Endothelial cell of umbilical vein (primary cell): ENCODE data around the gene TSPEAR. TPM values are rescaled to one million over a fixed set of nuclear protein-coding genes. Genes with fewer than 3 reads are reported as not detected.
"Not testable (repeated sequence)": the region's sequence is repeated elsewhere in the genome, so short reads cannot be mapped to it uniquely, and the experiment has no call there.

Source experiments
- BruUV-seq: library from RNA; stranded (reverse); fragments of 400-500 nt; replicated peaks from 2 replicates; lab custom pipeline; 2021; lab: Mats Ljungman, UMichigan
- CTCF ChIA-PET: fragments of 300-600, 350-600 bp; sonication (Branson Sonifier 250); formaldehyde crosslinking; loops from one replicate; lab custom pipeline; 2021; ENCODE audit warnings: antibody characterized with exemption, inconsistent platforms; lab: Charles Lee
- POLR2A ChIA-PET: fragments of 300-600, 350-600 bp; sonication (Branson Sonifier 250); formaldehyde crosslinking; loops from one replicate; lab custom pipeline; 2021; ENCODE audit warnings: antibody characterized with exemption, inconsistent platforms; lab: Charles Lee
- DNase-seq: peaks from one replicate; pipeline ENCODE4 v3.0.0-alpha.2; 2011; ENCODE audit warnings: low read depth, low spot score
- FAIRE-seq: peaks from 2 replicates; lab custom pipeline; 2011; peaks lifted over from hg19 to GRCh38; lab: Jason Lieb, UNC
- H2AFZ ChIP-seq: 2 replicates; pipeline ENCODE4 v1.6.0; 2012; ENCODE audit warnings: low read depth, low read length, control low read depth, inconsistent platforms
- H3K27ac ChIP-seq: 2 replicates; pipeline ENCODE4 v1.5.1; 2011; ENCODE audit warnings: low read depth, mild to moderate bottlenecking, control low read depth, low read length, moderate library complexity; ENCODE audit not compliant: insufficient read depth
- H3K27me3 ChIP-seq, 2 experiments: 2 replicates each; pipeline versions ENCODE4 v1.6.0 to v1.6.1; 2011; ENCODE audit warnings: low read length in 2 of 2, mixed read lengths in 1 of 2; ENCODE audit not compliant: control insufficient read depth in 2 of 2, insufficient read depth in 2 of 2
- H3K36me3 ChIP-seq, 2 experiments: 2 replicates in 1 of 2; 3 replicates in 1 of 2; pipeline ENCODE4 v1.5.1; 2011; ENCODE audit warnings: low read length in 2 of 2, mild to moderate bottlenecking in 1 of 2, moderate library complexity in 1 of 2; ENCODE audit not compliant: control insufficient read depth in 2 of 2, insufficient read depth in 2 of 2; ENCODE audit errors: extremely low read depth in 1 of 2
- H3K4me1 ChIP-seq: 3 replicates; pipeline ENCODE4 v1.5.1; 2011; ENCODE audit warnings: mild to moderate bottlenecking, low read length; ENCODE audit not compliant: control insufficient read depth, insufficient read depth; ENCODE audit errors: extremely low read depth
- H3K4me2 ChIP-seq: 2 replicates; pipeline ENCODE4 v1.6.1; 2011; ENCODE audit warnings: low read length, control low read depth, mixed read lengths; ENCODE audit not compliant: insufficient read depth
- H3K4me3 ChIP-seq, 3 experiments: fragments of 200-600 bp in 1 of 3; sonication (generic), shearing (Covaris generic) in 1 of 3; replicated peaks in 1 of 3; 2 replicates each; pipeline ENCODE4 v1.5.1; 2011 to 2016; ENCODE audit warnings: control low read depth in 3 of 3, low read length in 3 of 3, mild to moderate bottlenecking in 2 of 3, inconsistent platforms in 1 of 3, low read depth in 1 of 3, moderate library complexity in 1 of 3; ENCODE audit not compliant: insufficient read depth in 1 of 3
- H3K79me2 ChIP-seq: 2 replicates; pipeline ENCODE4 v1.6.0; 2012; ENCODE audit warnings: low read length, inconsistent platforms; ENCODE audit not compliant: control insufficient read depth, insufficient read depth
- H3K9ac ChIP-seq: replicated peaks from 2 replicates; pipeline ENCODE3; 2011; ENCODE audit warnings: low read length, control low read depth; ENCODE audit not compliant: insufficient read depth; ENCODE audit errors: extremely low read depth
- H3K9me1 ChIP-seq: replicated peaks from 3 replicates; pipeline ENCODE4 v1.6.0; 2011; ENCODE audit warnings: mild to moderate bottlenecking, low read length; ENCODE audit not compliant: control insufficient read depth, insufficient read depth; ENCODE audit errors: extremely low read depth
- H3K9me3 ChIP-seq: replicated peaks from 2 replicates; pipeline ENCODE4 v1.5.1; 2012; ENCODE audit warnings: low read length, inconsistent platforms; ENCODE audit not compliant: control insufficient read depth, insufficient read depth
- H4K20me1 ChIP-seq: replicated peaks from 2 replicates; pipeline ENCODE3; 2011; ENCODE audit warnings: mild to moderate bottlenecking, low read length; ENCODE audit not compliant: control insufficient read depth, insufficient read depth; ENCODE audit errors: extremely low read depth
- EZH2 ChIP-seq: IDR thresholded peaks from 2 replicates; pipeline ENCODE4 v1.6.1; 2012; ENCODE audit warnings: borderline replicate concordance, low read depth, mild to moderate bottlenecking, moderate library complexity, low read length, inconsistent platforms; ENCODE audit not compliant: severe bottlenecking
- FOS ChIP-seq: IDR thresholded peaks from 2 replicates; pipeline ENCODE4 v1.6.1; 2011; ENCODE audit warnings: mild to moderate bottlenecking, low read length, moderate library complexity, borderline replicate concordance; ENCODE audit not compliant: insufficient read depth
- GATA2 ChIP-seq: IDR thresholded peaks from 2 replicates; pipeline ENCODE4 v1.7.0; 2011; ENCODE audit warnings: low read depth, mild to moderate bottlenecking, moderate library complexity, mixed read lengths, low read length; ENCODE audit not compliant: insufficient read length, insufficient read depth
- JUN ChIP-seq: IDR thresholded peaks from 2 replicates; pipeline ENCODE4 v1.6.1; 2011; ENCODE audit warnings: borderline replicate concordance, low read depth; ENCODE audit not compliant: insufficient read length, insufficient read depth
- MAX ChIP-seq: IDR thresholded peaks from 2 replicates; pipeline ENCODE4 v1.6.1; 2011; ENCODE audit not compliant: insufficient read depth, insufficient read length
- MYC ChIP-seq: IDR thresholded peaks from one replicate; pipeline ENCODE4 v1.6.1; 2011; ENCODE audit warnings: mild to moderate bottlenecking, low read depth, low read length
- POLR2A ChIP-seq: IDR thresholded peaks from 2 replicates; pipeline ENCODE4 v1.6.1; 2012; ENCODE audit warnings: low read depth, mild to moderate bottlenecking, control low read depth, low read length
- POLR2AphosphoS5 ChIP-seq: IDR thresholded peaks from 2 replicates; pipeline ENCODE4 v1.6.1; 2012; ENCODE audit warnings: low read depth, mild to moderate bottlenecking, control low read depth, low read length, moderate library complexity; ENCODE audit not compliant: insufficient read depth
- dilution Hi-C: fragments of 300-500 bp; cut with MboI; formaldehyde crosslinking; loops from one replicate; pipeline ENCODE4 v1.15.0; 2019; ENCODE audit warnings: low sequenced_read_pairs; ENCODE audit not compliant: extremely low pct_ligation_motif_present
- intact Hi-C: fragments of 100-400 bp; cut with micrococcal nuclease; formaldehyde crosslinking; loops from one replicate; pipeline ENCODE4 v1.10.0; 2022
- polyA plus RNA-seq, 4 experiments: library from polyadenylated mRNA; depleted of rRNA in 3 of 4; stranded (reverse) in 3 of 4; unstranded in 1 of 4; fragments of >200 nt; gene quantifications; 2 replicates each; pipeline versions ENCODE4 v1.2.1 to v1.2.3, GENCODE V29; 2011 to 2012; ENCODE audit warnings: missing spikeins in 1 of 4
- total RNA-seq: library from RNA; stranded (reverse); gene quantifications from 2 replicates; pipeline ENCODE4 v1.2.3, GENCODE V29; 2021
- TF ChIP-seq, protein P1 (sequence below), 2 donors: IDR thresholded peaks; 1 replicate in 1 of 2; 2 replicates in 1 of 2; pipeline ENCODE4 v1.5.1; 2011; ENCODE audit warnings: low read length in 2 of 2, mild to moderate bottlenecking in 2 of 2, moderate library complexity in 2 of 2, control low read depth in 1 of 2, inconsistent platforms in 1 of 2, low read depth in 1 of 2; ENCODE audit not compliant: insufficient read depth in 1 of 2; ENCODE audit errors: extremely low read depth in 1 of 2

TSPEAR gene
- total and polyA plus RNA-seq, 2 donors (not counting 3 experiments of a cell fraction or from before 2014, with no cell fraction given): 0.01 TPM; not detected in 1

DNA sequence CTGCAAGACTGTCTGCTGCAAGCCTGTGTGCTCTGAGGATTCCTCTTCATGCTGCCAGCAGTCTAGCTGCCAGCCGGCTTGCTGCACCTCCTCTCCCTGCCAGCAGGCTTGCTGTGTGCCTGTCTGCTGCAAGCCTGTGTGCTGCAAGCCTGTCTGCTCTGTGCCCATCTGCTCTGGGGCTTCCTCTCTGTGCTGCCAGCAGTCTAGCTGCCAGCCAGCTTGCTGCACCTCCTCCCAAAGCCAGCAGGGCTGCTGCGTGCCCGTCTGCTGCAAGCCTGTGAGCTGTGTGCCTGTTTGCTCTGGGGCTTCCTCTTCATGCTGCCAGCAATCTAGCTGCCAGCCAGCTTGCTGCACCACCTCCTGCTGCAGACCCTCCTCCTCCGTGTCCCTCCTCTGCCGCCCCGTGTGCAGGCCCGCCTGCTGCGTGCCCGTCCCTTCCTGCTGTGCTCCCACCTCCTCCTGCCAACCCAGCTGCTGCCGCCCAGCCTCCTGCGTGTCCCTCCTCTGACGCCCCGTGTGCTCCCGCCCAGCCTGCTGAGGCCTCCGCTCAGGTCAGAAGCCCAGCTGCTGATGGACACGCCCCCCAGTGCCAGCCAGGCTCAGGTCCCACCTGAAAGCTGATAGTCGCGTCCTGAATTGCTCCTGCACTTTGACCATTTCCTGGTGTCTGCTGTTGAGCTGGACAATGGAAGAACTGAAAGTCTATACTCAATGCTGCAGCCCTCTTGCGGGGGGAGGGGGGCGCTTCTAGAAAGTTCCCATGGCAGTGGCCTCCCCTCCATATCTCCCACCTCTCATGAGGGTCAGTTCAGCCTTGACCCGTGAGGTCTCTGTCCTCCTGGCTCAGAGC is 136.7 kb downstream of the TSPEAR start:
- no peaks in the 10 kb centered on the region for H3K27me3 ChIP-seq
- dilution Hi-C loops (no loop called here), intact Hi-C loops (no loop called here)
- no peaks in the 10 kb centered on the region for H4K20me1 ChIP-seq
- no peak overlapping the region for H3K9ac ChIP-seq
- TF ChIP-seq POLR2AphosphoS5: no peak
- no peak for TF ChIP-seq MYC
- TF ChIP-seq MAX: no peak
- no peak for TF ChIP-seq JUN
- no peak for TF ChIP-seq EZH2
- no peak for TF ChIP-seq GATA2
- TF ChIP-seq, protein P1, sequence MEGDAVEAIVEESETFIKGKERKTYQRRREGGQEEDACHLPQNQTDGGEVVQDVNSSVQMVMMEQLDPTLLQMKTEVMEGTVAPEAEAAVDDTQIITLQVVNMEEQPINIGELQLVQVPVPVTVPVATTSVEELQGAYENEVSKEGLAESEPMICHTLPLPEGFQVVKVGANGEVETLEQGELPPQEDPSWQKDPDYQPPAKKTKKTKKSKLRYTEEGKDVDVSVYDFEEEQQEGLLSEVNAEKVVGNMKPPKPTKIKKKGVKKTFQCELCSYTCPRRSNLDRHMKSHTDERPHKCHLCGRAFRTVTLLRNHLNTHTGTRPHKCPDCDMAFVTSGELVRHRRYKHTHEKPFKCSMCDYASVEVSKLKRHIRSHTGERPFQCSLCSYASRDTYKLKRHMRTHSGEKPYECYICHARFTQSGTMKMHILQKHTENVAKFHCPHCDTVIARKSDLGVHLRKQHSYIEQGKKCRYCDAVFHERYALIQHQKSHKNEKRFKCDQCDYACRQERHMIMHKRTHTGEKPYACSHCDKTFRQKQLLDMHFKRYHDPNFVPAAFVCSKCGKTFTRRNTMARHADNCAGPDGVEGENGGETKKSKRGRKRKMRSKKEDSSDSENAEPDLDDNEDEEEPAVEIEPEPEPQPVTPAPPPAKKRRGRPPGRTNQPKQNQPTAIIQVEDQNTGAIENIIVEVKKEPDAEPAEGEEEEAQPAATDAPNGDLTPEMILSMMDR (IDR thresholded peaks at IDR 0.05; ENCODE audit: extremely low read depth in 1 of 2, insufficient read depth in 1 of 2, low read depth in 1 of 2, low read length in 2 of 2): no peak
- TF ChIP-seq POLR2A: no peak
- TF ChIP-seq FOS: no peak
- H3K79me2 ChIP-seq: no peaks in the 10 kb centered on the region
- no peak overlapping the region for H3K27ac ChIP-seq
- H3K4me1 ChIP-seq: no peaks in the 10 kb centered on the region
- no peaks in the 10 kb centered on the region for H3K9me3 ChIP-seq
- no peak for FAIRE-seq
- DNase-seq: no peak
- ChIA-PET CTCF (interaction anchor here (1.3 kb wide), 1 partner anchor 219 kb away, joined by 4 read pairs; no protein-coding TSS in a partner anchor), POLR2A (no interaction called here)
- H3K36me3 ChIP-seq: no peaks in the 10 kb centered on the region
- no peaks in the 10 kb centered on the region for H3K9me1 ChIP-seq
- H2AFZ ChIP-seq: no peak overlapping the region
- H3K4me2 ChIP-seq: no peak overlapping the region
- H3K4me3 ChIP-seq: no peak overlapping the region
- BruUV-seq: no TSS peak

- DNase-seq, H3K4me2 ChIP-seq, H3K79me2 ChIP-seq, H3K9me3 ChIP-seq, H4K20me1 ChIP-seq, H3K9ac ChIP-seq, dilution Hi-C loops, H3K27me3 ChIP-seq, H3K4me3 ChIP-seq, H3K4me1 ChIP-seq, H2AFZ ChIP-seq, H3K36me3 ChIP-seq, POLR2A ChIA-PET, FAIRE-seq, H3K9me1 ChIP-seq, BruUV-seq, H3K27ac ChIP-seq, intact Hi-C loops: not testable (repeated sequence)
- CTCF ChIA-PET: interaction anchor here (0.7 to 1.3 kb wide), 2 partner anchors 18 to 220 kb away, joined by 3 to 4 read pairs; partner anchors contain the start of gene KRTAP10-6
Measured at GRCh38 chr21:44573630-44574456, 137.5 kb downstream of the TSPEAR start, which contains the start of gene KRTAP10-4. TSS of gene KRTAP10-4 (plus strand) at chr21:44573729. CDS start at chr21:44573759, 30 bp downstream.
